ENCODE data around the gene PARN. TPM values are rescaled to one million over a fixed set of nuclear protein-coding genes. Genes with fewer than 3 reads are reported as not detected.

The PARN gene
- total RNA-seq, 2 donors from 2014 or later: 19.5 to 26.0 TPM

DNA sequence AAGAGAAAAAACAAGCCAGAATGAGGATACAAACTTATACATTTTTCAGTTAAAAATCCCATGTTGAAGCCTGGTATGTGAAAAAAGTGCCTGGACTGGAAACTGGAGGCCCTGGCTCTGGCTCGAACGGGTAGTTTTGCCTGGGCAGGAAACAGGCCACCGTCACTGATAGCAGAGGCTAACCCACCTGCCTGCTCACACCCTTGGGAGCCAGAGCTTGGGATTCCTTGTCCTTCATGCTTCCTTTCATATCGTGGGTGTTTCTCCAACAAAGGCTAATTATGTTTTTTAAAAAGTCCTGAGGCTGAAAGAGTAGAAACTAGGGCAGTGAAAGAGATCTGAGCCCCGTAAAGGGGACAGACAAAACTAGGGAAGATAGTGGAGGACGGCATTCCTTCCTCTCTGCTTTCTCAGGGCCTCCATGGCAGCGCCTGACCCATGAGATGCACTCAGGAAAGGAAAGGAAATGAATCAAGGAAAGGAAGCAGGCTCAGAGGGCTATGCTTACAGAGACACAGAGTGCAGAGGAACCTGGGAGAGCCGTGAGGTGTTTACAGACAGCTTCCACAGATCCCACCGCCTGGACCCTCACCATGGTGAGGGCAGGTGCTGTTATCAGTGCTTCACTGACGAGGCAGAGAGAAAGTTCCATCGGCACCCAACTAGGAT lies 138.1 kb downstream of the PARN start:
- TF ChIP-seq, protein P1, sequence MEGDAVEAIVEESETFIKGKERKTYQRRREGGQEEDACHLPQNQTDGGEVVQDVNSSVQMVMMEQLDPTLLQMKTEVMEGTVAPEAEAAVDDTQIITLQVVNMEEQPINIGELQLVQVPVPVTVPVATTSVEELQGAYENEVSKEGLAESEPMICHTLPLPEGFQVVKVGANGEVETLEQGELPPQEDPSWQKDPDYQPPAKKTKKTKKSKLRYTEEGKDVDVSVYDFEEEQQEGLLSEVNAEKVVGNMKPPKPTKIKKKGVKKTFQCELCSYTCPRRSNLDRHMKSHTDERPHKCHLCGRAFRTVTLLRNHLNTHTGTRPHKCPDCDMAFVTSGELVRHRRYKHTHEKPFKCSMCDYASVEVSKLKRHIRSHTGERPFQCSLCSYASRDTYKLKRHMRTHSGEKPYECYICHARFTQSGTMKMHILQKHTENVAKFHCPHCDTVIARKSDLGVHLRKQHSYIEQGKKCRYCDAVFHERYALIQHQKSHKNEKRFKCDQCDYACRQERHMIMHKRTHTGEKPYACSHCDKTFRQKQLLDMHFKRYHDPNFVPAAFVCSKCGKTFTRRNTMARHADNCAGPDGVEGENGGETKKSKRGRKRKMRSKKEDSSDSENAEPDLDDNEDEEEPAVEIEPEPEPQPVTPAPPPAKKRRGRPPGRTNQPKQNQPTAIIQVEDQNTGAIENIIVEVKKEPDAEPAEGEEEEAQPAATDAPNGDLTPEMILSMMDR (IDR thresholded peaks at IDR 0.05): no peak
- Histone ChIP-seq H3K36me3 (no peaks in the 10 kb centered on the region), H3K4me1 (peaks cover 0 to 24% of the 10 kb centered on the region in 2 donors), H3K9me3 (no peaks in the 10 kb centered on the region), H3K27me3 (no peaks in the 10 kb centered on the region), H3K27ac (no peak overlapping the region), H3K4me3 (no peak overlapping the region)
- no peak for DNase-seq (ENCODE audit: low spot score)

DNA sequence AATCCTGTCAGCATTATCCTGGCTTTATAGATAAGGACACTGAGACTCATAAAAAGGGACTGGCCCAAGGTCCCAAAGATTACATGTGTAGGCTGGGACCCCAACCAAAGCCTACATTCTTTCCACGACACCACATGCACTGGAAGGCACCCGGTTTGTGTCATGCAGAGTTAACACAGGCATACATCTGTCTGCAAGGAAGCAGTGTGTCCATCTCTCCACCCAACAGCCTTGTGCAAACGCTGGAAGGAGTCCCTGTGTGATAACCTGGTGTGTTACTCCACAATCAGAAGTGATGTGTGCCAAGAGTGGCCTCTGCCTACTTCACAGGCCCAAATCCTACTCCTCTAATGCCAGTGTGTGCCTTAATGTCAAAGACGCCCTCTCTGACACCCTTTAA lies 139.8 kb downstream of the PARN start:
- Histone ChIP-seq H3K27me3 (no peaks in the 10 kb centered on the region), H3K4me3 (no peak overlapping the region), H3K4me1 (peaks cover 0 to 28% of the 10 kb centered on the region in 2 donors), H3K27ac (no peak overlapping the region), H3K36me3 (no peaks in the 10 kb centered on the region), H3K9me3 (no peaks in the 10 kb centered on the region)
- TF ChIP-seq, protein P1 (IDR thresholded peaks at IDR 0.05): no peak
- DNase-seq (ENCODE audit: low spot score): no peak

DNA sequence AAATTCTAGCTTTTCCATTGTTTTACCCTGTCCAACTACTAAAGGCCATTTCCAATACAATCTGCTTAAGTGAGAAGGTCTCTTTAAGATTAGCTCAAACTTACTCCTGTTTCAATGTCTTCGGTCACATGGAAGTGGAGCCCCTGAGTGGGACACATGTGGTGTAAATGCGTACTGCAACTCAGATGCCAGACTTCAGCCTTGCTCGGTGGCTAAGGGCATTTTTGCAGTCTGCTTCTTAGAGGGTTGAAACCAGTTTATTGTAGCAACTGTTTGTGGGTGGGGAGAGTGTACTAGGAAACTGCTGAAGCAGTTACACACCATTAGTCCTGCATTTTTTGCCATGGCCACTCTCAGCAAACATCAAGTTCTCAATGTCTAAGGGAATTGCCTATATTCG lies 140.6 kb downstream of the PARN start:
- Histone ChIP-seq H3K27me3 (no peaks in the 10 kb centered on the region), H3K9me3 (no peaks in the 10 kb centered on the region), H3K36me3 (no peaks in the 10 kb centered on the region), H3K27ac (no peak overlapping the region), H3K4me1 (peaks cover 0 to 28% of the 10 kb centered on the region in 2 donors), H3K4me3 (no peak overlapping the region)
- DNase-seq (ENCODE audit: low spot score): no peak
- TF ChIP-seq, protein P1 (IDR thresholded peaks at IDR 0.05): no peak

DNA sequence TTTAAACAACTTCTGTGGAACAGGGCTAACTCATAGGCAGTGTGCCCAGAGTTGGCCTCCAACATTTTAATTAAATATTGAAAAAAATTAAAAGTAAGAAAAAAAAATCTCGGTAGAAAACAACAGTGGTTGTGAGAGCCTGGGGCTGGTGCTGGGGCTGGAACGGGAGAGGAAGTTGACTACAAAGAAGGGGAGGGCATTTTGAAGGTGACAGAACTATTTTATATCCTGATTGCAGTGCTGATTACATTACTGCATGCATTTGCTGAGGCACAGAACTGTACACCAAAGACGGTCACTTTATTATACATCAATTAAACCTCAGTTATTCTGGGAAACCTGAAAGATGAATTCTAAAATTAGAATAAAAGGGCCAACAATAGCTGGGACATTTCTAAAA lies 142.5 kb downstream of the PARN start:
- no peaks in the 10 kb centered on the region for H3K36me3 ChIP-seq
- no peak for DNase-seq (ENCODE audit: low spot score)
- TF ChIP-seq, protein P1 (IDR thresholded peaks at IDR 0.05): no peak
- no peaks in the 10 kb centered on the region for H3K9me3 ChIP-seq
- H3K4me1 ChIP-seq: peaks cover 0 to 28% of the 10 kb centered on the region in 2 donors
- no peaks in the 10 kb centered on the region for H3K27me3 ChIP-seq
- peak overlapping the region in 1 of 2 donors; percentile 44 for H3K4me3 ChIP-seq
- H3K27ac ChIP-seq: peak overlapping the region; percentile 45 to 73

DNA sequence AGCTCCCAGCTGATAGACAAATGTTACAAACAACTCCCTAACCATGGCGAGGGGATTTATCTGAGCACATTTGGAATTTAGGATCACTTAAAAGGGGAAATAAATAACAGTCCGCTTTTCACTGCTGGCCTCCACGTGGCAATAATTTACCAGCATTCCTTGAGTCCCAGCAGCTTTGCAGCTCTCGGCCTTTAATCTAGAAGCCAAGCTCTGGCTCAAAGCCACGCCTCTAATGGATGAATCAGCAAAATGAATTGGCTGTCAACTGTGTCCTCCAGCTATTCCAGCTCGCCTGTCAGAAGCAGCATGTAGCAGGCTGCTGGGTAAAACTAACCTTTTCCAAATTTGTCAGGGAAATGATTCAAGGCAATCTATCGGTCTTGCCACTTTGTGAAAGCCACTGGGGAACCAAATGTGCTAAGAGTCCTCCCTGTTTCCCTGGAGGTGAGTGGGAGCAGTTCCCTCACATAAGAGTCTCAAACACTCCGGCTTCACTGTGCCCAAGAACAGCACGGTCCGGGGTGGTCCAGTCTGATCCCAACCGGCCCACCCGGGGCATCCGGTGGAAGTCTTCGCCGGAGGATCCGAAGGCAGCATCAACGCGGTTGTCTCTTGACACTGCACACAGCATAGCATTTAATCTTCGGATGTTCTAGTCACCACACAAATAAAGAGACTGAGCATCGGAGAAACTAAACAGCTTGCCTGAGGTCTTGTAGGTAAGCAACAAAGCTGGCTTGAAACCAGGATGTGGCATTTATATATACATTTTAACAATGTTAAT lies 143.3 kb downstream of the PARN start:
- Histone ChIP-seq H3K27me3 (no peaks in the 10 kb centered on the region), H3K4me1 (peaks cover 0 to 28% of the 10 kb centered on the region in 2 donors), H3K9me3 (no peaks in the 10 kb centered on the region), H3K36me3 (peaks cover 8% of the 10 kb centered on the region), H3K4me3 (peak overlapping the region in 1 of 2 donors; percentile 44), H3K27ac (peak overlapping the region; percentile 45 to 73)
- TF ChIP-seq, protein P1 (IDR thresholded peaks at IDR 0.05): peak in 1 of 2 donors; percentile 12
- peak; percentile 93 for DNase-seq (ENCODE audit: low spot score)
